GM12872 (cell line): ENCODE measurements around the gene TMEM63A.

ENCODE experiments used
- CTCF ChIP-seq: IDR thresholded peaks from 3 replicates; pipeline ENCODE4 v1.5.1; 2011; ENCODE audit warnings: low read depth, mild to moderate bottlenecking, low read length, moderate library complexity; ENCODE audit not compliant: insufficient read depth

The TMEM63A gene

GRCh38 chr1:225891229-225891972 is 9.2 kb upstream of the TMEM63A start:
- TF ChIP-seq CTCF = no peak

DNA sequence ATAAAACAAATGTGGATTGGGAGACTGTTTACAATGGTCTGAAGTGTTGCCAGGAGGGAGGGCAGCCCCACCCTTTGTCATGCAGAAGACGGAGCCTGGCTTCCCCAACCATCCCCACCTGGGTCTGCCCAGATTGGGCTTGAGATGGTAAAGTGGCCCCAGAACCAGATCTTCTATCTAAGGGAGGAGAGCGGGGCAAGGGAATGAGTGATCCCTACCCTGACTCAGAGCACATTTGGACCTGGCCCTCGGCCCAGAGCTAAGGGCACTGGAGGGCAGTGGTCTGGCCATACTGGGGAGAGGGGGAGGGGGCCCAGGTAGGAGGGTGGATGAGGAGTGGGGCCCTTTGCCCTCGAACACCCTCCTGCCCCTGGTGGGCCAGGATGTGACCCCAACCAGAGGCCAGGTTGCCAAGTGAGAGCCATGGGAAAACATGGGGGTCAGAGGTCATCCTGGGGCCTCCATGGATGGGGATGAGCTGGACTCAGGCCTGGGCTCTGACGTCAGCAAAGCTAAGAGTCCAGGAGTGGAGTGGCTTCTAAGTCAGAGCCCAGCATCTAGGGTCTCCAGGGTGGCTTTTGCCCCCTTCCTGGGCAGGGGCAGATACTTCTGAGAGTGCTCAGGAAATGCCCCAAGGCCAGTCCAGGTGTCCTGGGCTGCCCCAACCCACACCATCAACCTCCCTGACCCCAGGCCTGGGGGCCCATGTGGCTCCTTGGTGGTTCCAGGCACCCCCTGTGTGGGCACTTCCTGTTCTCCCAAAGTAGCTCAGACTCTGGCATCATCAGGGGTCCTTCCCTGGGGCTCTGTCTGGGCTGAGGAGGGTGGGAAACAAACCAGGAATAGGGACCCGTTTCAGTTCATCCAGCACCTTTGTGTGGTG is 8.4 kb upstream of the TMEM63A start:
- no peak for TF ChIP-seq CTCF

GRCh38 chr1:225889743-225890142 is 7.6 kb upstream of the TMEM63A start:
- TF ChIP-seq CTCF = no peak

GRCh38 chr1:225888898-225889601 is 6.9 kb upstream of the TMEM63A start, which contains the start of gene LEFTY1:
TSS of gene LEFTY1 (minus strand) at chr1:225889146. CDS start at chr1:225889066, 80 bp downstream.
- TF ChIP-seq CTCF = no peak

- no peak for TF ChIP-seq CTCF
These were observed 6.2 kb upstream of the TMEM63A start for GRCh38 chr1:225888289-225888897.

GRCh38 chr1:225887030-225887314 is 4.8 kb upstream of the TMEM63A start:
- no peak for TF ChIP-seq CTCF
